H1 (cell line): ENCODE results near the gene PPP1R12A. TPM values are rescaled to one million over a fixed set of nuclear protein-coding genes. Genes with fewer than 3 reads are reported as not detected.

Experiments used
- CTCF ChIA-PET: fragments of 300-600 bp; sonication (Branson Sonifier 250); formaldehyde crosslinking; loops from one replicate; lab custom pipeline; 2021; ENCODE audit not compliant: partially characterized antibody; lab: Charles Lee
- POLR2A ChIA-PET: fragments of 300-600 bp; sonication (Branson Sonifier 250); formaldehyde crosslinking; loops from one replicate; lab custom pipeline; 2021; ENCODE audit warnings: inconsistent platforms; ENCODE audit not compliant: partially characterized antibody; lab: Charles Lee
- DNase-seq, 2 experiments: peaks; one replicate each; pipeline versions ENCODE4 v3.0.0 to v3.0.0-alpha.2; 2010 to 2022; ENCODE audit warnings: low spot score in 2 of 2, low read depth in 1 of 2, mixed read lengths in 1 of 2
- FAIRE-seq: peaks from 2 replicates; lab custom pipeline; 2011; peaks lifted over from hg19 to GRCh38; lab: Jason Lieb, UNC
- H2AFZ ChIP-seq: 2 replicates; pipeline ENCODE4 v1.8.1; 2012; ENCODE audit warnings: low read length, inconsistent platforms
- H2AK5ac ChIP-seq: 2 replicates; pipeline ENCODE4 v1.6.1; 2013; ENCODE audit warnings: low read depth, low read length
- H2BK120ac ChIP-seq: replicated peaks from 2 replicates; pipeline ENCODE3; 2013; ENCODE audit warnings: low read depth, low read length, inconsistent platforms
- H2BK12ac ChIP-seq: 2 replicates; pipeline ENCODE4 v1.6.1; 2013; ENCODE audit warnings: low read depth, low read length
- H2BK15ac ChIP-seq: 2 replicates; pipeline ENCODE4 v1.6.1; 2013; ENCODE audit warnings: low read length
- H2BK20ac ChIP-seq: 2 replicates; pipeline ENCODE4 v1.6.1; 2013; ENCODE audit warnings: low read length
- H2BK5ac ChIP-seq: 2 replicates; pipeline ENCODE4 v1.6.1; 2013; ENCODE audit warnings: low read depth, low read length
- H3K14ac ChIP-seq: 2 replicates; pipeline ENCODE4 v1.6.1; 2013; ENCODE audit warnings: inconsistent platforms; ENCODE audit not compliant: insufficient read length
- H3K18ac ChIP-seq: 2 replicates; pipeline ENCODE4 v1.6.1; 2013; ENCODE audit warnings: low read length; ENCODE audit errors: extremely low read depth
- H3K23ac ChIP-seq: 2 replicates; pipeline ENCODE4 v1.6.1; 2013; ENCODE audit warnings: inconsistent platforms; ENCODE audit not compliant: insufficient read length
- H3K23me2 ChIP-seq: 2 replicates; pipeline ENCODE4 v1.6.1; 2013; ENCODE audit warnings: low read depth, low read length
- H3K27ac ChIP-seq: 2 replicates; pipeline ENCODE4 v1.6.1; 2011; ENCODE audit warnings: low read depth, low read length, inconsistent platforms
- H3K27me3 ChIP-seq, 4 experiments: replicated peaks in 1 of 4; 1 replicate in 1 of 4; 2 replicates in 3 of 4; pipeline versions ENCODE4 v1.6.1 to v1.8.1; 2011 to 2013; ENCODE audit warnings: low read length in 3 of 4, mild to moderate bottlenecking in 3 of 4, inconsistent platforms in 2 of 4, mixed read lengths in 2 of 4, moderate library complexity in 1 of 4; ENCODE audit not compliant: control insufficient read depth in 3 of 4, insufficient read depth in 3 of 4; ENCODE audit errors: extremely low read depth in 1 of 4
- H3K36me3 ChIP-seq, 4 experiments: 2 replicates each; pipeline versions ENCODE4 v1.6.1 to v1.8.1; 2011 to 2013; ENCODE audit warnings: mild to moderate bottlenecking in 4 of 4, low read length in 3 of 4, moderate library complexity in 2 of 4, control low read depth in 1 of 4, inconsistent platforms in 1 of 4; ENCODE audit not compliant: insufficient read depth in 4 of 4, control insufficient read depth in 2 of 4
- H3K4ac ChIP-seq: replicated peaks from 2 replicates; pipeline ENCODE3; 2013; ENCODE audit warnings: low read length, low read depth, mixed read lengths, inconsistent platforms; ENCODE audit not compliant: insufficient read length
- H3K4me1 ChIP-seq, 4 experiments: replicated peaks in 1 of 4; 1 replicate in 1 of 4; 2 replicates in 3 of 4; pipeline versions ENCODE4 v1.6.1 to v1.8.1; 2011 to 2013; ENCODE audit warnings: low read length in 3 of 4, inconsistent platforms in 2 of 4, mixed read lengths in 1 of 4; ENCODE audit not compliant: insufficient read depth in 4 of 4, control insufficient read depth in 3 of 4
- H3K4me2 ChIP-seq, 2 experiments: 2 replicates each; pipeline versions ENCODE4 v1.6.1 to v1.8.1; 2011 to 2013; ENCODE audit warnings: low read depth in 2 of 2, low read length in 2 of 2, control low read depth in 1 of 2, inconsistent platforms in 1 of 2, mild to moderate bottlenecking in 1 of 2; ENCODE audit not compliant: insufficient read depth in 1 of 2
- H3K4me3 ChIP-seq, 4 experiments: fragments of 200-600, 300-600 bp in 1 of 4; sonication (generic), shearing (Covaris generic), sonication (Bioruptor Twin) in 1 of 4; 2 replicates each; pipeline versions ENCODE4 v1.5.1 to v1.8.1; 2011 to 2016; ENCODE audit warnings: low read length in 4 of 4, low read depth in 3 of 4, control low read depth in 2 of 4, inconsistent platforms in 2 of 4, mild to moderate bottlenecking in 2 of 4, mixed read lengths in 1 of 4, moderate library complexity in 1 of 4; ENCODE audit not compliant: insufficient read depth in 2 of 4; ENCODE audit errors: extremely low read depth in 1 of 4
- H3K56ac ChIP-seq: replicated peaks from 2 replicates; pipeline ENCODE3; 2013; ENCODE audit warnings: low read depth, mild to moderate bottlenecking, mixed read lengths, low read length, inconsistent platforms; ENCODE audit not compliant: insufficient read length
- H3K79me1 ChIP-seq: 2 replicates; pipeline ENCODE4 v1.6.1; 2013; ENCODE audit warnings: low read depth, low read length, control low read depth
- H3K79me2 ChIP-seq, 2 experiments: 2 replicates each; pipeline versions ENCODE4 v1.6.1 to v1.8.1; 2012 to 2013; ENCODE audit warnings: low read length in 2 of 2, mild to moderate bottlenecking in 2 of 2, inconsistent platforms in 1 of 2; ENCODE audit not compliant: insufficient read depth in 2 of 2, control insufficient read depth in 1 of 2
- H3K9ac ChIP-seq, 4 experiments: replicated peaks in 1 of 4; 1 replicate in 1 of 4; 2 replicates in 3 of 4; pipeline versions ENCODE4 v1.6.1 to v1.8.1; 2011 to 2013; ENCODE audit warnings: low read depth in 3 of 4, low read length in 3 of 4, control low read depth in 2 of 4, mild to moderate bottlenecking in 2 of 4, moderate library complexity in 2 of 4, inconsistent platforms in 1 of 4; ENCODE audit errors: extremely low read depth in 1 of 4
- H3K9me3 ChIP-seq, 2 experiments: 2 replicates each; pipeline versions ENCODE4 v1.6.1 to v1.8.1; 2012 to 2013; ENCODE audit warnings: mild to moderate bottlenecking in 2 of 2, moderate library complexity in 2 of 2, control low read depth in 1 of 2, inconsistent platforms in 1 of 2, low read depth in 1 of 2, low read length in 1 of 2, mixed read lengths in 1 of 2; ENCODE audit not compliant: insufficient read depth in 2 of 2
- H4K20me1 ChIP-seq, 2 experiments: replicated peaks in 1 of 2; 2 replicates each; pipeline versions ENCODE3 to v1.8.1; 2011 to 2013; ENCODE audit warnings: inconsistent platforms in 2 of 2, low read length in 2 of 2, mild to moderate bottlenecking in 1 of 2; ENCODE audit not compliant: insufficient read depth in 2 of 2, control insufficient read depth in 1 of 2
- H4K5ac ChIP-seq: 2 replicates; pipeline ENCODE4 v1.6.1; 2013; ENCODE audit warnings: low read length, low read depth, mixed read lengths, inconsistent platforms; ENCODE audit not compliant: insufficient read length
- H4K8ac ChIP-seq: 2 replicates; pipeline ENCODE4 v1.8.0; 2013; ENCODE audit warnings: mild to moderate bottlenecking, moderate library complexity, low read length, inconsistent platforms; ENCODE audit not compliant: insufficient read depth; ENCODE audit errors: extremely low read depth
- H4K91ac ChIP-seq: replicated peaks from 2 replicates; pipeline ENCODE3; 2013; ENCODE audit warnings: low read length, mixed read lengths, inconsistent platforms; ENCODE audit not compliant: insufficient read length
- JUND ChIP-seq: IDR thresholded peaks from 2 replicates; pipeline ENCODE4 v1.6.1; 2011; ENCODE audit warnings: mild to moderate bottlenecking, improper control_type of control experiment, low read length
- polyA plus RNA-seq, 7 experiments: library from polyadenylated mRNA; depleted of rRNA in 3 of 7; stranded (reverse) in 5 of 7; unstranded in 2 of 7; fragments of >200 nt in 5 of 7; fragments of 200-250 nt in 2 of 7; gene quantifications; 1 replicate in 5 of 7; 2 replicates in 1 of 7; 4 replicates in 1 of 7; pipeline versions ENCODE4 v1.2.1 to v1.2.3, GENCODE V29; 2011 to 2013; ENCODE audit warnings: missing spikeins in 2 of 7, mixed read lengths in 2 of 7
- total RNA-seq: library from RNA; stranded (reverse); fragmentation: NEBNext Ultra II Directional; extraction: Animal tissue kit (Norgen Biotek cat#: 25700); gene quantifications from 2 replicates; pipeline ENCODE4 v1.2.1, GENCODE V29; 2021

Gene PPP1R12A
- total and polyA plus RNA-seq, 2 of the 8 experiments (the other 6 are each of a cell fraction or from before 2014, with no cell fraction given), result 14.7 to 81.5 TPM

GRCh38 chr12:79773896-79774295 lies 161.0 kb downstream of the PPP1R12A start:
- Histone ChIP-seq H3K23ac (no peak overlapping the region), H4K20me1 (no peaks in the 10 kb centered on the region), H3K9ac (no peak overlapping the region), H3K4ac (no peak overlapping the region), H2AFZ (no peak overlapping the region), H3K9me3 (no peaks in the 10 kb centered on the region), H3K27ac (no peak overlapping the region), H4K5ac (no peak overlapping the region), H3K4me1 (no peaks in the 10 kb centered on the region), H3K56ac (no peak overlapping the region), H2BK5ac (no peak overlapping the region), H3K4me2 (no peak overlapping the region), H2AK5ac (no peak overlapping the region), H2BK12ac (no peak overlapping the region), H2BK120ac (no peak overlapping the region), H4K91ac (no peak overlapping the region), H3K79me1 (no peaks in the 10 kb centered on the region), H2BK20ac (no peak overlapping the region), H3K18ac (no peak overlapping the region), H2BK15ac (no peak overlapping the region), H4K8ac (no peak overlapping the region), H3K79me2 (no peaks in the 10 kb centered on the region), H3K36me3 (peaks cover 0 to 4% (median 3%) of the 10 kb centered on the region in 4 experiments; a peak in 3 of 8 replicates), H3K14ac (no peak overlapping the region), H3K4me3 (no peak overlapping the region), H3K23me2 (no peaks in the 10 kb centered on the region), H3K27me3 (no peaks in the 10 kb centered on the region)
- no peak for DNase-seq
- POLR2A ChIA-PET, result no interaction called here
- CTCF ChIA-PET, result interaction anchor here (0.6 kb wide), 1 partner anchor 47 kb away, joined by 3 read pairs; no protein-coding TSS in a partner anchor
- peak; percentile 7 for FAIRE-seq
- no peak for TF ChIP-seq JUND
